ENCODE measurements around the gene MEX3D. TPM values are rescaled to one million over a fixed set of nuclear protein-coding genes. Genes with fewer than 3 reads are reported as not detected.
"Not testable (repeated sequence)": the region's sequence is repeated elsewhere in the genome, so short reads cannot be mapped to it uniquely, and the experiment has no call there.

Gene MEX3D
- polyA plus RNA-seq, 5 donors, result 17.1 to 42.8 (median 25.2) TPM

DNA sequence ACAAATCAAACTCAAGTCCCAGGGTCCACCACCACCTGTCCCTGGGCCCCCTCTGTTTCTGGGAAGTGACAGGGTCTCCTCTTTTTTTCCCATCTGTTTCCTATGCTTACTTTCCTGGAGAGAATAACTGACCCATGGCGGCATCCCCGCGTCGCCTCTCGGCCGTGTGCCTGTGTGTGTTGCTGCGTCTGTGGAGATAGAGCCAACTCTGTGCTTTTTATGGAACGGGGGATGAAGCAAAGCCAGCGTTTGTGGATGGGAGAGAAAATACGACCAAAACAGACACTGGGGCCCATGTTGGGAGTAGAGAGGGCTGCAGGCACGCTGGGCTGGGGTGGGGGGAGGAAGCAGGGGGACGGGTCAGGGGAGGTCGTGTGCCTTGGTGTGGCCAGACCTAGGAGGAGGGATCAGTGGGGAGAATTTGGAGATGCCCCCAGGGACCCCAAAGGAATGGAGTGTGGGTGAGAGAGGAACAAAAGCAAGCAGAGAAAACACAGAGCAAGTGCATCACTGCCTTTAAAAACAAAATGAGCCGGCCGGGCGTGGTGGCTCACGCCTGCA is 27.7 kb downstream of the MEX3D start:
- DNase-seq, result no peak

GRCh38 chr19:1539749-1540148 is 28.4 kb downstream of the MEX3D start:
- not testable (repeated sequence) for DNase-seq

GRCh38 chr19:1538978-1539377 is 29.1 kb downstream of the MEX3D start:
- DNase-seq, result no peak

- not testable (repeated sequence) for DNase-seq
Observed at GRCh38 chr19:1535699-1536098, 32.4 kb downstream of the MEX3D start.

DNA sequence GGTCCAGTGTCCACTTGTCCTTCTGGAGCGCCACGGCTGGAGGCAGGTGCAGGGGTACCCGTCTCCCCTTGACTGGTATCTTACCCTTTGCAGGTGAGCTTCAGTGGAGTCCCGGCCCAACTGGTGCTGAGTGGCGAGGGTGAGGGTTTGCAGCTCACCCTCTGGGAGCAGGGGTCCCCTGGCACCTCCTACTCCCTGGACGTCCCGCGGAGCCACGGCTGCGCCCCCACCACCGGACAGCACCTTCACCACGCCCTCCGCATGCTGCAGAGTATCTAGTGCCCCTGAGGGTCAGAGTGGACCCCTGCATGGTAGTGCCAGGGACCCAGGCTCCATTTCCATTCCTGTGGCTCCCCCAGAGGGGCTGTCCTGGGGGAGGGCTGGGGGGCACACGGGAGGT is 33.2 kb downstream of the MEX3D start:
- DNase-seq, result no peak

GRCh38 chr19:1533510-1534150 is 34.5 kb downstream of the MEX3D start:
- no peak for DNase-seq

DNA sequence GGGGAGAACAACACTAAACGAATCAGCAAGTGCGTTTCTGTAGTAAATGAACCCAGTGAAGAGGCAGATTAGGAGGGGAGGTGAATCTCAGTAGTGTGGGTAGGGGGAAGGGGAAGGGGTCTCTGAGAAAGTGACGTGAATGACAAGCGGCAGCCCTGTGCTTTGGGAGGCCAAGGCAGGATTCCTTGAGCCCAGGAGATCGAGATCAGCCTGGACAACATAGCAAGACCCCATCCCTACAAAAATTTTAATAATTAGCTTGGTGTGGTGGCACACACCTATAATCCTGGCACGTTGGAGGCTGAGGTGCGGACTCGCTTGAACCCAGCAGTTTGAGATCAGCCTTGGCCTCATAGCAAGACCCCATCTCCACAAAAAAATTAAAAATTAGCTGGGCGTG is 36.1 kb downstream of the MEX3D start:
- no peak for DNase-seq

- no peak for DNase-seq
Observed at GRCh38 chr19:1531587-1531986, 36.5 kb downstream of the MEX3D start.

- not testable (repeated sequence) for DNase-seq
Observed at GRCh38 chr19:1530856-1531255, 37.3 kb downstream of the MEX3D start.

DNA sequence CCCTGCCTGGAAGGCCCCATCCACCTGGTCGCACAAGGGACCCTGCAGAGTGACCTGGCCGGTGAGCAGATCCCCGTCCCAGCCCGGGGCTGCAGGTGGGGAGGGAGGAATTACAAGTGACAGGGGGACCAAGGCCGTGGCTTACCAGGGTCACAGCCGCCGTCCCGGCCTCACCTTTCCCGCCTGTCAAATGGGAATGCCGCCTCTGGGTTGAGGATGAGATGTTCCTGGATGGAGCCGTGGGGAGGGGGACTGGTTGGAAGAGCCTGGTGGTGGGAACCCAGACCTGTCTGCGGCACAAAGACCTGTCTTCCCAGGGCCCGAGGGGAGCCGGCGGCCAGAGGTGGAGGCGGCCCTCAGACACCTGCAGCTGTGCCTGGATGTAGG is 38.7 kb downstream of the MEX3D start:
- no peak for DNase-seq

- DNase-seq, result no peak
Observed at GRCh38 chr19:1528596-1529429, 39.3 kb downstream of the MEX3D start.

DNA sequence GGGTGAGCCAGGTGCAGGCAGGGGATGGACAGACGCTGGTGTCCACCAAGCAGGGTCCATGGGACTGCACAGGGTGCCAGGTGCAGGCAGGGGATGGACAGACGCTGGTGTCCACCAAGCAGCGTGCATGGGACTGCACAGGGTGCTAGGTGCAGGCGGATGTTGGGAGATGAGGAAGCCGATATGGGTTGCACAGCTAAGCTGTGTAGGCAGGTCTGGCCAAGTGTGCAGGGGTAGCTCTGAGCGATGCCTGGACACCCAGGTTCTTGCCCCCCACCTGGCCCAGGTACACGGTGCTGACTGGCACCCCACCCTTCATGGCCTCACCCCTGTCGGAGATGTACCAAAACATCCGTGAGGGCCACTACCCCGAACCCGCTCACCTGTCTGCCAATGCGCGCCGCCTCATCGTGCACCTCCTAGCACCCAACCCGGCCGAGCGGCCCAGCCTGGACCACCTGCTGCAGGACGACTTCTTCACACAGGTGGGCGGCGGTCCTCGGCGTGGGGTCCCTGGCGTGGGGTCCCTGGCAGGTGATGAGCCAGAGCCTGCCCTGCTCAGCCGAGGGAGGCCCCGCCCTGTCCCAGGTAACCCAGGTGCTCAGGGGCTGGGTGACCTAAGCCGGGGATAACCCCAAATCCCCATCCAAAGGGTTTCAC is 40.3 kb downstream of the MEX3D start:
- DNase-seq, result no peak

- DNase-seq, result no peak
Observed at GRCh38 chr19:1526979-1527649, 41.0 kb downstream of the MEX3D start.

DNA sequence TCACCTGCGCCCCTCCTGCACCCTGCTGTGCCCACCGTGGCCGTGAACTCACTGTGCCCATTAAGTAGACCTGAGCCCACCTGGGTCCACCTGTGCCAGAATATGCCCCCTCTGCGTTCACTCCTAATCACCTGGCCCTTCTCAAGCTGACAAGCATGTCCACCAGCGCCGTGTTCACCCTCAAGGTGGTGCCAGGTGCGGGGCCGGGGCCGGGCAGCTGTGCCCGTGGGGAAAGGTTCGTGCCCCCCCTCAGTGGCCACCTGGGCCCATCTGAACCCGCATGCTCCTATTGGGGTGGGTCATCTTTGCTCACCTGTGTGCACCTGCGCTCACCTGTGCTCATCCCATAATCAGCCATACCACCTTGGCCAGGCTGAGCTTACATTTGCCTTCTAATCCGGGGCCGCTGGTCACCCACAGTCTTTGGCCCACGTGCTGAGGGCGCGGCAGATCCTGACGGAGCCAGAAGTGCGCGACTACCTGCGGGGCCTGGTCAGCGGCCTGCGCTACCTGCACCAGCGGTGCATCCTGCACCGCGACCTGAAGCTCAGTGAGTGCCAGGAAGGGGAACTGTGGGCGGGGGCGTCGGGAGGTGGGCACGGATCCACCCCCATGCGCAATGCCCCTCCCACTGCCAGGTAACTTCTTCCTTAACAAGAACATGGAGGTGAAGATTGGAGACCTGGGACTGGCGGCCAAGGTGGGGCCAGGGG is 41.9 kb downstream of the MEX3D start:
- DNase-seq, result no peak

DNA sequence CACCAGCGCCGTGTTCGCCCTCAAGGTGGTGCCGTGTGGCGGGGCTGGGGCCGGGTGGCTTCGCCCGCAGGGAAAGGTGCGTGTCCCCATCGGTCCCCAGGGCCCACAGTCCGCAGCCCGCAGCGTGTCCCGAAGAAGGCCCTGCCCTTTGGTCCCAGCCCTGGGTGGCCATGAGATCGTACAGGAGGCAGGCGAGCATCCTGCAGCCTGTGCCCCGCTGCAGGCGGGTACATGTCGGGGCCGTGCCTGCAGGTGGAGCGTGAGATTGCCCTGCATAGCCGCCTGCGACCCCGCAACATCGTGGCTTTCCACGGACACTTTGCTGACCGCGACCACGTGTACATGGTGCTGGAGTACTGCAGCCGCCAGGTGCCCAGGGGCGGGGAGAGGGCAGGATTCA is 42.8 kb downstream of the MEX3D start:
- no peak for DNase-seq

DNA sequence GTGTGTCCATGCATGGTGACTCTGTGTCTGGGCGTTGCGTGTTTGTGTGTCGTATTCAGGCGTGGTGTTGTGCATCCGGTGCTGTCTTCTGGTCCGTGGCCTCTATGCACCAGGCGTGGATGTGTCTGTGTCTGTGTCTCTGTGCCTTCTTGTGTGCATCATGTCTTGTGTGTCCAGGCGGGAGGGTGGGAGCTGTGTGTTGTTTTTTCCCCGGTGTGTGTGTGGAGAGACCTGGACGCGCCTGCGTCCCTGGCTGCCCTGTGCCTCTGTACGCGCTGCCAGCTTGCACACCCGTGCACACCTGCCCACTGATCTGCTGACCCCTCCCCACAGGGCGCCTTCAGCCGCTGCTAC is 43.2 kb downstream of the MEX3D start:
- no peak for DNase-seq

DNA sequence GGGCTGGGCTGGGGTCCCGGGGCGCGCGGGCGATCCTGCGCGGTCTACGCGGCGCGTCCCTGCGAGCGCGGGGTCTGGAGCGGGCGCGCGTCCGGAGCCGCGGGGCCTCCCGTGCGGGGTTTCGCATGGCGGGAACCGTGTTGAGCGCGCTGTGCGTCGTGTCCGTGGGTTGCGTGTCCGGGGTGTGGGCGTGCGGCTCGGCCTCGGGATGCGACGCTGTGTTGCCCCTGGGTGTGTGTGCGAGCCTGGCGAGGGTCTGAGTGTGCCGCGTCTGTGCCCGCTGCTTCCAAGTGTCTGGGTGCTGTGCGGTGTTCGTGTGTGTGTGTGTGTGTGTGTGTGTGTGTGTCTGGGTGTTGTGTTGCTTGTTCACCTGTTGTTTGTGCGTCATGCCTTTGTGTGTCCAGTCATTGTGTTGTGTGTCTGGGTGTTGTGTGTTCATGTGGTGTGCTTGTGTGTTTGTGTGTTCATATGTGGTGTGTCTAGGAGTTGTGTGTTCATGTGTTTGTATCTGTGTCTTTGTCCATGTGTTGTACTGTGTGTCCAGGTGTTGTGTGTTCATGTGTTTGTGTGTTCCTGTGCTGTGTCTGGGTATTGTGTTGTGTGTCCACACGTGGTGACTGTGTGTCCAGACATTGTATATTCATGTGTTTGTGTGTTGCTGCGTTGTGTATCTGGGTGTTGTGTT is 43.7 kb downstream of the MEX3D start:
- no peak for DNase-seq

DNA sequence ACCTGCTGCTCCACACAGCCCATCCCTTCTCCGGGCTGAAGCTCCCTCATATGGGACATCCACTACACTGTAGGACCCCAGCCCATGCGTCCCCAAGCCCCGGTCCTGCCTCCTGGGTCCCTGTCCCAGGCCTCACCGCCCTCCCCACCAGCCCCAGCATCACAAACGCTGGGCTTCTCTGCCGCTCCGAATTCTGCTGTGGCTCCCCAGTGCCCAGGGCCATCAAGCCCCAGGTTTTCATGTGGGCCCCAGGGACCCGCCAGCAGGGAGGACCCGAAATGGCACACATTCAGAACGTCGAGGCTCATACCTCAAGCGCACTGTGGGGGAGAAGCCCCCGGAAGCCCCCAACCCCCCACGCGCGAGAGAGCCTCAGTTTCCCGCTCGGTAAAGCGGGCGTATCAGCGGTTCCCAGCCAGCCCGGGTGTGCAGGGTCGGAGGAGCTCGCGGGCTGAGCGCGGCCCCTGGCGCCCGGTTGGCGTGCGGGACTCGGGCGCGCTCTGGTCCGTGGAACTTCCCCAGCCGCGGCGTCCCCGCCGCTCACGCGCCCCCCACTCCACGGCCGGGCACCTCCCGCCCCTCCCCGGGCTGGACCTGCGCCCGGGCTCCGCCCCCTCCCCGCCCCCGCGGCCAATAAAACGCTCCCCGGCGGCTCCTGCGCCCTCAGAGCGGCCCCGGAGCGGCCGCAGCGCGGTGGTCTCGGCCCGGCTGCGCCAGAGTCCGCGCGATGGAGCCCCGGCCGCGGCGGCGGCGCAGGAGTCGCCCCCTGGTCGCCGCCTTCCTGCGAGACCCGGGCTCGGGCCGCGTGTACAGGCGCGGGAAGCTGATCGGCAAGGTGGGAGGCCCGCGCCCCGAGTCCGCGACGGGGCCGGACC is 44.5 kb downstream of the MEX3D start, which contains the start of gene PLK5:
TSS of gene PLK5 (plus strand) at position 666 of the 875 bp plus-strand sequence. CDS start 2,920 bp downstream, outside the sequence.
- no peak for DNase-seq

DNA sequence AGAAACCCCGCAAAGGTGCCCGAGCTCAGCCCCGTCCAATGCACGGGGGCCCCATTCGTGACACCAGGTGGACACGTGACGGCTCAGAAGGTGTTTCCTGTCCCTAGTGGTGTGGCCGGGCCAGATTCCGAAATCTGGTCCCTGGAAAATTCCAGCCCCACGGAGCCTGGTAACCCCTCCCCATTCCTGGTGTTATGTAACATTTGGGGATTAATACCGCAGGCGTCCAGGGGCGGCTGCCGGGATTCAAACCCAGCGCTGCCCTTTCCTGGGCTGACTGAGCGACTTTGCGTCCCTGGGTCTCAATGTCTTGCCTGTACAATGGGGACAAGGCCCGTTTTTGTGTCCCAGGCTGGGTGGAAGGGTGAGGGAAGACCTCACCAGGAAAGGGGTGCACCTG is 45.3 kb downstream of the MEX3D start:
- no peak for DNase-seq

- no peak for DNase-seq
Observed at GRCh38 chr19:1522061-1522460, 46.1 kb downstream of the MEX3D start.

Measured in right lung (tissue), 5 donors.